Epithelial cell of proximal tubule (primary cell): Measurements from ENCODE around the gene SELENBP1. TPM values are rescaled to one million over a fixed set of nuclear protein-coding genes. Genes with fewer than 3 reads are reported as not detected.

Experiments
- DNase-seq: peaks from one replicate; pipeline ENCODE4 v3.0.0-alpha.2; 2011; ENCODE audit warnings: low read depth
- H3K4me3 ChIP-seq: 2 replicates; pipeline ENCODE4 v1.5.1; 2011; ENCODE audit warnings: low read depth, mild to moderate bottlenecking, low read length
- CTCF ChIP-seq: conservative IDR thresholded peaks from 2 replicates; pipeline ENCODE4 v1.5.1; 2012; ENCODE audit warnings: low read depth, mild to moderate bottlenecking, low read length
- total RNA-seq: library from RNA; depleted of rRNA; stranded (reverse); fragments of >200 nt; gene quantifications from 2 replicates; pipeline ENCODE4 v1.2.3, GENCODE V29; 2015

Gene SELENBP1
- total RNA-seq, 1 donor from 2014 or later = 5.9 TPM

- no peak for DNase-seq
- no peak for TF ChIP-seq CTCF
- no peak overlapping the region for H3K4me3 ChIP-seq
Measured at GRCh38 chr1:151407304-151407703, 34.8 kb upstream of the SELENBP1 start.

- no peak for DNase-seq
- no peak for TF ChIP-seq CTCF
- H3K4me3 ChIP-seq = no peak overlapping the region
Measured at GRCh38 chr1:151406176-151406575, 33.7 kb upstream of the SELENBP1 start.

- no peak overlapping the region for H3K4me3 ChIP-seq
- no peak for TF ChIP-seq CTCF
- DNase-seq = no peak
Measured at GRCh38 chr1:151405187-151405951, 32.9 kb upstream of the SELENBP1 start.

GRCh38 chr1:151403612-151404011 lies 31.1 kb upstream of the SELENBP1 start:
- TF ChIP-seq CTCF = no peak
- no peak overlapping the region for H3K4me3 ChIP-seq

GRCh38 chr1:151402764-151403163 lies 30.3 kb upstream of the SELENBP1 start:
- DNase-seq = no peak
- no peak for TF ChIP-seq CTCF
- H3K4me3 ChIP-seq = no peak overlapping the region

More at GRCh38 chr1:151403612-151404011, 31.1 kb upstream of the SELENBP1 start:
- DNase-seq = no peak

GRCh38 chr1:151401860-151402259 lies 29.4 kb upstream of the SELENBP1 start:
- TF ChIP-seq CTCF = no peak
- no peak for DNase-seq
- H3K4me3 ChIP-seq = no peak overlapping the region
